Muscle of arm (tissue), 12 donors: ENCODE results near the gene PLCXD1. TPM values are rescaled to one million over a fixed set of nuclear protein-coding genes. Genes with fewer than 3 reads are reported as not detected.

ENCODE experiments used
- DNase-seq: peaks from one replicate; pipeline ENCODE4 v3.0.0-alpha.2; 2013
- polyA plus RNA-seq, 12 donors: library from polyadenylated mRNA; unstranded; fragments of 120-200 nt; gene quantifications; one replicate each; pipeline ENCODE4 v1.2.1, GENCODE V29; 2013; ENCODE audit not compliant: insufficient read length in 12 of 12

The PLCXD1 gene
- polyA plus RNA-seq, 12 donors: 10.5 to 29.7 (median 13.9) TPM; not detected in 1

GRCh38 chrX:332916-333610, 51.9 kb downstream of the PLCXD1 start:
- DNase-seq: no peak

DNA sequence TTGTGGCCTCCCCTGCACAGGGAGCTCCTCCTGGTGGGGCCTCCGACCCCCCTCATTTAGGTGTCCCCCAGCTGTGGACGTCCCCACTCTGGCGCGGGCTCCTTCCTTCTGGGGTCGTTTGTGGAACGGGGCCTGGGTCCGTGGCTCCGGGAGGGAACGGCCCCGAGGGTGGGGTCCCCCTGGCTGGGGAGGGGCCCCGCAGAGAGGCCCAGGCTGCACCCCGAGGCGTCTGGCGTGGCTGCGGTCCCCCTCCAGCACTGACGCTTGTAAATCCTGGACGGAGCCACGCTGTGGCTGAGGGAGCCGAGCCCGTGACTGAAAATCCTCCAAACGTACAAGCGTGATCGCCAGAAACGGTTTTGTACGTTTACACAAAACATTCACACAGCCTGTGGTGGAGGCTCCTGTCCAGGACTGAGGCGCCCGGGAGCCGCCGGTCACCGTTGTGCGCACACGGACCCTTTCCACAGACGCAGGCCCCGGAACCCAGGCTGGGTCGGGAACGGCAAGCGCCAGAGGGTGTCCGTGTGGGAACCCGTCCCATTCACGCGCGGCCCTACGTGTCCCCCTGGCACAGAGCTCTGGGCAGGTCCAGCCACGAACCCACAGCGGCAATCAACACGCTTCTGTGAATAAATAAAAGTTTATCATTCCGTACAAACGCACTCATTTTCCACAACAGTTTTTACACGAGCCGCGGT, 52.6 kb downstream of the PLCXD1 start:
- no peak for DNase-seq

DNA sequence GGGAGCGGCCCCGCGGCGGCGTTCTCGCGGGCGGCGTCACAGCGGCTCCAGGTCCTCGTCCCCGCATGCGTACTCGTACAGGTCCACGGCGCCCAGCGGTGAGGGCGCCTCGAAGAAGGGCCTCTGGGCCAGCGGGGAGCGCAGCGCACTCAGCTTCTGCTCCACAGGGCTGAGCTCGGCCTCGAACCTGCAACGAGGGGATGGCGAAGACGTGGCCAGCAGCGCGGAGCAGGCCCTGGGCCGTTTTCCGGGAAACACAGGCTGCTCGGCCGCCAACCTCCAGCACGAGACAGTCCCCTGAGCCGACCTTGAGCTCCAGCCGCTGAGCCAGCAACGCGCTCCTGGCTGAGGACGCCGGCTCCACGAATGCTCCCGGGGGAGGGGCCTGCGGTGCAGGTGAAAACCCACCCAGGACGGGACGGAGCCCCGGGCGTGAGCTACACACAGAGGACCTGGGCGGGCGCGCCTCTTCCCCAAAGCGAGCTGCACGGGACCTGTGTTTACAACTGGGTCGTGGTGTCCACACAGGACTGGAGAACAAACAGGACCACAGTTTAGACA, 53.2 kb downstream of the PLCXD1 start:
- no peak for DNase-seq

DNA sequence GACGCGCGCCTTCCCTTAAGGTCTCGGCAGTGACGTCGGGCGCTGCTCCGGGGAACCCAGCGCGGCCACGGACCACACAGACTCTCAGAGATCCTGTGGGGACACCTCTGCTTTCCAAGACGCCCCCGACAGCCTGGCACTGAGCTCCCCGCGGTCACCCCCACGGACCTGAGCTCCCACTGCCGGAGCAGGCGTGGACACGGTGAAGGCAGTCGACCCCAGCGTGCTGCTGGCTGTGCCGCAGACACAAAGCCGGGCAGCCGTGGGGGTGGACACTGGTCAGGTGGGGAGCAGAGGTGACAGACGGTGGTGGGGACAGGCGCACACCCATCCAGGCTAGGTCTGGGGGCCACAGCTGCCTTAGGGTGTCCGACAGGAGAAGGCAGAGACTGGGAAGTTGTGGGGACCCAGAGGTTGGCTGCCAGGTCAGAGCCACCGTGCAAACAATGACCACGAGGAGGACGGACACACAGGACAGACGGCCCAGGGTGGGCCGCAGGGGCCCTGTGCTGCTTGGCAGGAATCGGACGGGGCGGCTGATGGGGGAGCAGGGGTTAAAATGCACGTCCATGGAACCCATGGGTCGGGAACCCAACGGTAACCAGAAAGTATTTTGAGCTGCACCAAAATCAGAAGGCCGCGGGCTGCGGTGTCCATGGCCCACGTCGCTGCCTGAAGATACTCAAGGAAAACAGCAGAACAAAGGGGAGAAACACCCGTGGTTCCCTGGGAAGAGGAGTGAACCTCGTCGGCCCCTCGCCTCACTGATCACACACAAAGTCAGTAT, 54.0 kb downstream of the PLCXD1 start:
- no peak for DNase-seq

DNA sequence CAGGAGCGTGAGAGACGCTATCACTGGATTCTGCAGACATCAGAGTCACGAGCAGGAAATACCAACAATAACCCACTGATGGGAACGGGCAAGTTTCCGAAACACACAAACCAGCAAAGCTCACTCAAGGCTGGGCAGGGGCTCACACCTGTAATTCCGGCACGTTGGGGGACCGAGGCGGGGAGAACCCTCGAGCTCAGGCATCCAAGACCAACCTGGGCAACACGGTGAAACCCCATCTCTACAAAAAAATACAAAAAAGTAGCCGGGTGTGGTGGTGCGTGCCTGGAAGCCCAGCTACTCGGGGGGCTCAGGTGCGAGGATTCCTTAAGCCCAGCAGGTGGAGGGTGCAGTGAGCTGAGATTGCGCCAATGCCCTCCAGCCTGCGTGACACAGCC, 54.6 kb downstream of the PLCXD1 start:
- DNase-seq: no peak

- DNase-seq: no peak
Observed at GRCh38 chrX:336227-336626, 55.0 kb downstream of the PLCXD1 start.

DNA sequence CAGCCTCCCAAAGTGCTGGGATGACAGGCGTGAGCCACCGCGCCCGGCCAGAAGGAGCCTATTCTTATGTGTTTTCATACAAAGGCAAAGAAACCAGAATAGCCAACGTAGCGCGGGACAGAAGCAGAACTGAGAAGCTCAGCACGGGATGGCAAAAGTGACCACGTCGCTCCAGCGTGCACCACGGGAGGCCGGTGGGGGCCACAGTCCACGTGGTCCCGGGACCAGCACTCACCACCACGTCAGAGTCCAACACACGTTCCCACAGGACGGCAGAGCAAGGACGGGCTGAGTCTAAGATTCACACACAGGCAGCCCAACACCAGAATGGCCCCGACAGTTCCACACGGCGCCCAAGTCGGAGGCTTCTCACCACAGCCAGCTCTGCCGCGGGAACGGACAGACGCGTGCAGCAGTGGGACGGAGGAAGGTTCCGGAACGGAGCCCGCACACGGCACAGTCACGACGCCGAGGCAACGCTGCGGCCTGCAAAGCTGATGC, 56.2 kb downstream of the PLCXD1 start:
- DNase-seq: no peak

GRCh38 chrX:338281-338835, 57.2 kb downstream of the PLCXD1 start:
- no peak for DNase-seq

DNA sequence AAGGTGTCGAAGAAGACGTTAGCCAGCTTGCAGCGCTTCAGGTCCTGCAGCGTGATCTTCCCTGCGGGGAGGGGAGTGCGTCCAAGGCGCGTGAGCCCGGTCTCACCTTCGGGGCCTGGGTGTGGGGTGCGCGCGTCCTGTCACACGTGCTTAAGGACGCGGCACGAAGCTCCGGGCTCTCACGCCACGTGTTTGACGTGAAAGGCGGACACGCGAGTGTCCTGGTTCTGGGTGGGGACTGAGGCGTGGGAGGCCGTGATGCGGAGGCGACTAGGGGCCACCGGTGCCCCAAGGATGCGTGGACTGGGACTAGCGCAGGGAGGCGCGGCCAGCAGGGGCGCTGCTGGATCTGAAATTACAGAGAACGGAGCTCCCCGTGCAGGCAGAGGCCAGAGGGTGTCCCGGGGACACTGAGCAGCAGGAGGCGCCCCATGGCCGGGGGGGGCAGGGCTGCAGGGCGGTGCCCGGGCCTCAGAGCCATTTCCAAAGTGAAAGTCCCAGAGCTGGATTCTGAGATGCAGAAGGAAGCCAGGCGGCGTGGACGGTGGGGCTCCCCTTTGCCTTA, 57.7 kb downstream of the PLCXD1 start:
- no peak for DNase-seq

- DNase-seq: no peak
Observed at GRCh38 chrX:340121-340520, 58.9 kb downstream of the PLCXD1 start.

- no peak for DNase-seq
Observed at GRCh38 chrX:340641-341423, 59.7 kb downstream of the PLCXD1 start.

DNA sequence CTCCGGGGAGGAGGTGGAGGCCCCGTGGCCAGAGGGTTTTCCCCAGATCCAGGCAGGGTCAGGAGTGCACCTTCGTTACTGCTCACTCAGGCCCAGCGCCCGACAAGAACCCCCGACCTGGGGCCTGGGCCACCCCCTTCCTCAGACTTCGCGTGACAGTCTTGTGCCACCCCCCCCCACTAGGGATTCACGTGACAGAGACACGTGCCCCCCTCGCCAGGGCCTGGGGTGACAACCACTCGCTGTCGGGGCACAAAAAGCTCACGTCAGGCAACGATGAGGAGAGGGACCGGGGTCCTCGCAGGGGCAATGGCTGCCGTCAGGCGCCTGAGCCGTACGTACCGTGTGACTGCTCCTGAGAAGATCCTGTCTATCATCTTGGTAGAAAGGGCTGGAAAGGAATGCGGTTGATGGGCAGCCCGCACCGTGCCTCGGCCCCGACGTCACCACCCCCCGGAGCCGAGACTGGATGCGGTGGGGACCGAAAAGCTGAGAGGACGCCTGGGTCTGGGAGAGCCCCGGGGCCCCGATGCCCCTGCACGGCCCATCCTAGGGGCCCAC, 60.4 kb downstream of the PLCXD1 start:
- DNase-seq: no peak

GRCh38 chrX:344371-344901, 63.3 kb downstream of the PLCXD1 start:
- no peak for DNase-seq

DNA sequence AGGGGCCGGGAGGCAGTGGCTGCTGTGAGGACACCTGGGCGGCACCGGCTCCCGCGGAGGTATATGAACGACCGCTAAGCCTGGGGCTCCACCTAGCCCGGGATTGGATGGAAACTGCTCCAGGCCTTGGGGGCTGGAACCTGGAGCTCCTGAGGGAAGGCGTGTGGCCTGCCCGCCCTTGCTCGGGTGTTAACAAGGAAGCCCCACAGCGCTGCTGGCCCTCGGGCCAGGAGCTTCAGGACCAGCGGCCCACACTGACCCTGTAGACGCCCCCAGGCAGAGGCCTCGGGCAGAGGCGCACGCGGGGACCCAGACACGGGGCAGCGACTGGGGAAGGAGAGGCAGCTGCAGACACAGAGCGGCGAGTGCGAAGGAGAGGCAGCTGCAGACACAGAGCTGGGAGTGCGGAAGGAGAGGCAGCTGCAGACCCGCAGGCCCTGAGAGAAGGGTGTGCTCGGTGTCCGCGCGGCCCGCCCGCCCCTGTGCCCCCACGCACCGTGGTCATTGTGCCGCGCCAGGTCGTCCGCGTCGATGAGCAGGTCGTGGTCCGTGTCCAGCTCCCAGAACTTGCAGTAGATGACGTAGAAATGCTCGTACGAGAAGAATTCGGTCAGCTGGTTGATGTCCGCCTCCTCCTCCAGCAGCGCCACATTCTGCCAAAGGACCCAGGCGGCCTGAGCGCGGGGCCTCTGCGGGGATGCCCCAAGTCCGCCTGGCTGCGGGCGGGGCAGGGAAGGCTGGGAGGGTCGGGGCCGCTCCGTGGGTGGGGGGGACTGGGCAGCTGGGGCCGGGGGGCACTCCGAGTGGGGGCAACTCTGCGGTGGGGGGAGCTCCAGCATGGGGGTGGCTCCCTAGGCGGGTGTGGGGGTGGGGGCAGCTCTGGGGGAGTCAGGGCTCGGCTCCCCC, 64.1 kb downstream of the PLCXD1 start:
- DNase-seq: no peak

GRCh38 chrX:346034-346813, 65.0 kb downstream of the PLCXD1 start:
- DNase-seq: no peak

GRCh38 chrX:347351-348117, 66.4 kb downstream of the PLCXD1 start:
- no peak for DNase-seq

DNA sequence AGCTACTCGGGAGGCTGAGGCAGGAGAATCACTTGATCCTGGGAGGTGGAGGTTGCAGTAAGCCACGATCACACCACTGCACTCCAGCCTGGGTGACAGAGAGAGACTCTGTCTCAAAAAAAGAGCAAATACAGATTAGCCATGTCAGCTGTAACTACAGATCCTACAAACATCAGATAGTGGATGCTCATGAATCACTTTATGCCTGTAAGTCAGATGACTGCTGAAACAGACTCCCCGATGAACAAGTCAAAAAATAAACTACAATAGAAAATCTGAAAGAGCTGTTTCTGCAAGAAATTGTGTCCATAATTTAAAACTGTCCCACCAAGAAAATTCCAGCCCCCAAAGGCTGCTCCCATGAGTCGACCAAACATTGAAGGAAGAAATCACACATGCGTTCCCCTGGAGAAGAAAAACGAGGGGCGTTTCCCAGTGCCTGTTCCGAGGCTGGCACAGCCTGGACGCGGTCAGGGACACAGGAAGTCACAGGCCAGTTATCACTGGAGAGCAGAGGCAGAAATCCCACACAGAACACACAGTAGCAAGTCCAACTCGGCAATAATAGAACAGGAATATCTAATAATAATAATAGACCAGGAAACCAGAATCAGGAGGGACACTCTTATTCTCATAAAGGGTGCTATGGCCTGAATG, 67.4 kb downstream of the PLCXD1 start:
- no peak for DNase-seq
